ENCODE measurements around the gene CALHM5. TPM values are rescaled to one million over a fixed set of nuclear protein-coding genes. Genes with fewer than 3 reads are reported as not detected.

Gene CALHM5
- total RNA-seq, 1 donor from 2014 or later, result not detected

DNA sequence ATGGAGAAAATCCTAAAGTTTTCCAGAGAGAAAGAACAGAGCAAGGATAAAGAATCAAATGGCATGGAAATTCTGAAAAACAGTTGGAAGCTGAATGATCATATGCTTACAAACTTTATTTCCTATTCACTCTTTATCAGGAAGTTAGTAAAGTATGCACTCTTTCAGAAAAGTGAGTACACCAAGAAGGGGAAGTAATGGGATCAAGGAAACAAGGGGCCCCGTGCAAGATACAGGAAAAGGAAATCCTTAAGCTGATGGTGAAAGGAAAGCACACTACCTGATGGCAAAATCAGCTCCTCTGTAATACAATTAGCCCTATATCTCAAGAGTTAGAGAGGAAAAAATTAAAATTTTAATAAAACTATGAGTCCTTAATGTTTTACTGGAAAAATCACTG lies 36.3 kb upstream of the CALHM5 start:
- POLR2A ChIA-PET, result interaction anchor here (0.6 to 1.3 kb wide), 2 partner anchors 13 to 84 kb away, joined by 5 to 7 read pairs; no protein-coding TSS in a partner anchor
- Mint-ChIP-seq H3K4me3 (peak overlapping the region; percentile 70), H3K27me3 (no peaks in the 10 kb centered on the region), H3K4me1 (peaks cover 34% of the 10 kb centered on the region), H3K36me3 (ENCODE audit: low read depth) (no peaks in the 10 kb centered on the region), H3K9me3 (peaks cover 8% of the 10 kb centered on the region), H3K27ac (peak overlapping the region; percentile 93)
- no peak for DNase-seq
- no peak for ATAC-seq (ENCODE audit: low read depth)
- TF ChIP-seq, protein P1, sequence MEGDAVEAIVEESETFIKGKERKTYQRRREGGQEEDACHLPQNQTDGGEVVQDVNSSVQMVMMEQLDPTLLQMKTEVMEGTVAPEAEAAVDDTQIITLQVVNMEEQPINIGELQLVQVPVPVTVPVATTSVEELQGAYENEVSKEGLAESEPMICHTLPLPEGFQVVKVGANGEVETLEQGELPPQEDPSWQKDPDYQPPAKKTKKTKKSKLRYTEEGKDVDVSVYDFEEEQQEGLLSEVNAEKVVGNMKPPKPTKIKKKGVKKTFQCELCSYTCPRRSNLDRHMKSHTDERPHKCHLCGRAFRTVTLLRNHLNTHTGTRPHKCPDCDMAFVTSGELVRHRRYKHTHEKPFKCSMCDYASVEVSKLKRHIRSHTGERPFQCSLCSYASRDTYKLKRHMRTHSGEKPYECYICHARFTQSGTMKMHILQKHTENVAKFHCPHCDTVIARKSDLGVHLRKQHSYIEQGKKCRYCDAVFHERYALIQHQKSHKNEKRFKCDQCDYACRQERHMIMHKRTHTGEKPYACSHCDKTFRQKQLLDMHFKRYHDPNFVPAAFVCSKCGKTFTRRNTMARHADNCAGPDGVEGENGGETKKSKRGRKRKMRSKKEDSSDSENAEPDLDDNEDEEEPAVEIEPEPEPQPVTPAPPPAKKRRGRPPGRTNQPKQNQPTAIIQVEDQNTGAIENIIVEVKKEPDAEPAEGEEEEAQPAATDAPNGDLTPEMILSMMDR (IDR thresholded peaks at IDR 0.05), result no peak
- intact Hi-C loops (cut with micrococcal nuclease), result no loop called here
- CTCF ChIA-PET, result no interaction called here

DNA sequence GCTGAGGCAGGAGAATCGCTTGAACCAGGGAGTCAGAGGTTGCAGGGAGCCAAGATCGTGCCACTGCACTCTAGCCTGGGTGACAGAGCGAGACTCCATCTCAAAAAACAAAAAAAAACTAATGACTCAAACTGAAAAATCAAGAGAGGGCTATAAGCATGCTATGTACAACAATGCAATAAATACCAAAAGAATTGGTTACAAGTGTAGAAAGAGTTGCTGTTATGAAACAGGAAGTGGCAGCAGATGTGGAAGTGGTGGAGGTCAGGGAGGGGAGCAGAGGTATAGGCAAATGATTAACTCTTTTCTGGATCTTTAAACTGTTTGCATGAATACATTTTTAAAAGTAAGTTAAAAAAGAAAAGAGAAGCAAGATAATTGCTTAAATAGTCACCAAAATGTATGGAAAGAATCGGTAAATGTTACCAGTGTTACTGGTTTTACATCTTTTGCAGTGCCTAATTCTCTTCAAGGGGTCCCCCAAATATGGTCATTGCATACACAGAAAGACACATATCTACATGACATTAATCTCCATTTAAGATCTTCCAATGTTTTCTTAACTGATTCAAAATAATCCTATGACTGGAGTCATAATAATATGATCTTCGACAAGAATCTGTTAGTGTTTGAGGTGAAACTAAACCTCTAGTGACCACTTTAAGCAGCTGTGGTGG lies 35.3 kb upstream of the CALHM5 start:
- intact Hi-C loops (cut with micrococcal nuclease), result loop anchor here (1.0 to 2.0 kb wide), 5 partner anchors 11 to 106 kb away; partner anchors contain the start of gene DSE
- Mint-ChIP-seq H3K4me3 (peak overlapping the region; percentile 70), H3K4me1 (peaks cover 34% of the 10 kb centered on the region), H3K9me3 (peaks cover 8% of the 10 kb centered on the region), H3K27me3 (no peaks in the 10 kb centered on the region), H3K27ac (peak overlapping the region; percentile 93), H3K36me3 (ENCODE audit: low read depth) (no peaks in the 10 kb centered on the region)
- ChIA-PET POLR2A (interaction anchor here (1.3 kb wide), 1 partner anchor 14 kb away, joined by 5 read pairs; no protein-coding TSS in a partner anchor), CTCF (interaction anchor here (1.4 kb wide), 1 partner anchor 189 kb away, joined by 3 read pairs; no protein-coding TSS in a partner anchor)
- TF ChIP-seq, protein P1 (IDR thresholded peaks at IDR 0.05), result no peak
- ATAC-seq (ENCODE audit: low read depth) (peak; percentile 97), DNase-seq (no peak)

DNA sequence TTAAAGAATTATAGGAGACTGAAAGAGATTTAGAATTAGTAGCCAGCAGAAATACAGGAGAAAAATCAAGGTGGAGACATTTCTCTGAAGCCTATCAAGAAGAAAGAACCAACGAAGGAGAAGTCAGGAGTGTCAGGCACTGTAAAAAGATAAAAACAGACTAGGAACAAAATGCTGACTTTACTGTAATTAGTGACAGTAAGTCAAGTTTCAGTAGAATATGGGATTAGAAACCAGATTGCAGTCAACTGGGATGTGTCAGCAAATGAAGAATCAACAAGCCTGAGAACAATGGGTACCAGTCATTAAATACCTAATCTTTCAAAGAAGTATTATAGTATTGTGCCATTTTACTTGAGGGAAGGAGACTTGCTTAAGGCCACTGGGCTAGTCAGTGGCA lies 28.7 kb upstream of the CALHM5 start:
- H3K27me3 Mint-ChIP-seq, result no peaks in the 10 kb centered on the region
- H3K27ac Mint-ChIP-seq, result no peak overlapping the region
- no peaks in the 10 kb centered on the region for H3K36me3 Mint-ChIP-seq (ENCODE audit: low read depth)
- intact Hi-C loops (cut with micrococcal nuclease), result no loop called here
- DNase-seq (no peak), ATAC-seq (ENCODE audit: low read depth) (no peak)
- H3K9me3 Mint-ChIP-seq, result peaks cover 4% of the 10 kb centered on the region
- H3K4me3 Mint-ChIP-seq, result no peak overlapping the region
- TF ChIP-seq, protein P1 (IDR thresholded peaks at IDR 0.05), result no peak
- POLR2A ChIA-PET, result no interaction called here
- no peaks in the 10 kb centered on the region for H3K4me1 Mint-ChIP-seq
- CTCF ChIA-PET, result no interaction called here

DNA sequence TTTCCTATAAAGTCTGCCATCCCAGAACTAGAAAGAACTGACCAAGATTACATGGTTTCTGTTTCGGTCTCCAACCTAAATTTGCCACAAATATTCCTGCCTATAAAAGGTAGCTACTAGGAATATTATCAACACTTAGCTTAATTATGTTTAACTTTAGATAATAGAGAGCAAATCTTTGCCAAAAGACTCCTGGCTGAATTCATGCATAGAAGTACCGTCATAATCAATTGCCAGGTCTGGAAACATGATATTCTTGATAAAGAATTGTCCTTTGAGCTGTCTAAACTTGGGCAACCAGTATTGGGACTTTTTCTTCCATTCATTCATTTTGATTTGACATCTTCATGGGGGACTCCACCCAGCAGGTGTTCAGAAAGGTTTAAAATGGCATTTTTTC lies 27.8 kb upstream of the CALHM5 start:
- Mint-ChIP-seq H3K27me3 (no peaks in the 10 kb centered on the region), H3K4me1 (no peaks in the 10 kb centered on the region), H3K9me3 (peaks cover 2% of the 10 kb centered on the region), H3K36me3 (ENCODE audit: low read depth) (no peaks in the 10 kb centered on the region), H3K27ac (no peak overlapping the region), H3K4me3 (no peak overlapping the region)
- TF ChIP-seq, protein P1 (IDR thresholded peaks at IDR 0.05), result no peak
- DNase-seq (no peak), ATAC-seq (ENCODE audit: low read depth) (no peak)
- POLR2A ChIA-PET, result no interaction called here
- CTCF ChIA-PET, result no interaction called here
- intact Hi-C loops (cut with micrococcal nuclease), result no loop called here

DNA sequence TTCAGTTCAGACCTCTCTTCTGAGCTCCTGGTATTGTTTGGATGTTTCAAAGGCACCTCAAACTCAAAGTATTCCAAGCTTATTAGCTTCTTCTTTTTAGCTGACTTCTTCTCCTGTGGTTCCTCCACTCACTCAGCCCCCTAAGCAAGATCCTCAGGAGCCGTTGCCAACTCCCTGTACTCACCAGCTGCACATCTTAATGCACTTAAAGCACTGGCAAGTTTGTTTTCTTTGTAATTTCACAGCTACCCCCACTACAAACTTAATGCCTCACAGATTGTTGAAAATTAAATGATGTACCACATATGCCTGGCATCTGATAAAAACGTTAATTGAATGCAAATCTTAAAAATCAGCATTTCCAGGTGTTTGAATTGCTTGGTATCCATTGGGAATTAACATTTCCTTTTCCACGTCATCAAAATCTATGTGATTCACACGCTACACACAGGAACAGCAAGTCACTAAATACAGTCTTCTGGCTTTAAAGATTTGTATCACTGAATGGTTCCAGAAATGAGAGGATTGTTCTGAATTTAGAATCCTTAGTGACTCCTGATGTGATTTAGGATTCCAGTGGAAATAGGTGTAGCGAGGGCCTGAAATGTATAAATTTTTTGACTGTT lies 25.8 kb upstream of the CALHM5 start:
- peaks cover 4% of the 10 kb centered on the region for H3K9me3 Mint-ChIP-seq
- H3K27ac Mint-ChIP-seq, result no peak overlapping the region
- no peaks in the 10 kb centered on the region for H3K27me3 Mint-ChIP-seq
- no peak for ATAC-seq (ENCODE audit: low read depth)
- no peak overlapping the region for H3K4me3 Mint-ChIP-seq
- no peak for DNase-seq
- CTCF ChIA-PET, result no interaction called here
- POLR2A ChIA-PET, result no interaction called here
- no peaks in the 10 kb centered on the region for H3K36me3 Mint-ChIP-seq (ENCODE audit: low read depth)
- intact Hi-C loops (cut with micrococcal nuclease), result no loop called here
- no peaks in the 10 kb centered on the region for H3K4me1 Mint-ChIP-seq
- TF ChIP-seq, protein P1 (IDR thresholded peaks at IDR 0.05), result no peak

Data from activated B cell treated with CpG ODN at 0.5 μM for 24 hours (primary cell).